HEK293 (cell line): Measurements from ENCODE around the gene ITGA2.

Experiments
- CTCF ChIA-PET: fragments of 350-600 bp; formaldehyde crosslinking; extraction: SDS; loops from one replicate; lab custom pipeline; 2021; ENCODE audit warnings: antibody characterized with exemption; lab: Yijun Ruan, JAX
- POLR2A ChIA-PET: fragments of 300-600 bp; formaldehyde crosslinking; extraction: SDS; loops from one replicate; lab custom pipeline; 2020; ENCODE audit warnings: antibody characterized with exemption, inconsistent platforms; lab: Yijun Ruan, JAX
- H3K27ac ChIP-seq: fragments of 200-500 bp; sonication (Bioruptor generic); 2 replicates; pipeline ENCODE4 v1.5.1; 2014; ENCODE audit warnings: low read depth, low read length, control low read depth, inconsistent platforms; ENCODE audit errors: extremely low read depth
- H3K36me3 ChIP-seq, 2 experiments: fragments of 200-500 bp in 1 of 2; sonication (Bioruptor generic) in 1 of 2; 1 replicate in 1 of 2; 2 replicates in 1 of 2; pipeline ENCODE4 v1.5.1; 2014 to 2017; ENCODE audit warnings: inconsistent platforms in 2 of 2, low read length in 2 of 2; ENCODE audit not compliant: control insufficient read depth in 2 of 2, insufficient read depth in 1 of 2
- H3K4me1 ChIP-seq: fragments of 200-500 bp; sonication (Bioruptor generic); 2 replicates; pipeline ENCODE4 v1.5.1; 2014; ENCODE audit warnings: mild to moderate bottlenecking, low read length, inconsistent platforms; ENCODE audit not compliant: control insufficient read depth, insufficient read depth
- H3K4me3 ChIP-seq: 2 replicates; pipeline ENCODE4 v1.5.1; 2011; ENCODE audit warnings: low read depth, mild to moderate bottlenecking, control low read depth, low read length, moderate library complexity
- H3K9me3 ChIP-seq: fragments of 200-500 bp; sonication (Bioruptor generic); 2 replicates; pipeline ENCODE4 v1.5.1; 2014; ENCODE audit warnings: low read depth, low read length, inconsistent platforms; ENCODE audit not compliant: control insufficient read depth, insufficient read depth
- BCL11A ChIP-seq: fragments of 450-650 bp; formaldehyde crosslinking; IDR thresholded peaks from 2 replicates; pipeline ENCODE4 v1.5.1; 2016; ENCODE audit warnings: low read depth, missing biosample characterization, missing genetic modification characterization
- IKZF3 ChIP-seq: fragments of 450-650 bp; IDR thresholded peaks from 2 replicates; pipeline ENCODE4 v1.5.0; 2018; ENCODE audit warnings: missing biosample characterization, mild to moderate bottlenecking, missing genetic modification characterization, moderate library complexity
- KLF16 ChIP-seq: fragments of 450-650 bp; formaldehyde crosslinking; IDR thresholded peaks from 2 replicates; pipeline ENCODE4 v1.5.1; 2017; ENCODE audit warnings: missing biosample characterization, missing genetic modification characterization
- KLF7 ChIP-seq: fragments of 450-650 bp; formaldehyde crosslinking; IDR thresholded peaks from 2 replicates; pipeline ENCODE4 v1.5.1; 2016; ENCODE audit warnings: missing biosample characterization, missing genetic modification characterization, borderline replicate concordance
- MEIS1 ChIP-seq: sonication (generic); formaldehyde crosslinking; IDR thresholded peaks from 2 replicates; pipeline ENCODE4 v1.8.1; 2022; ENCODE audit warnings: missing genetic modification reagents, mild to moderate bottlenecking, borderline replicate concordance
- MZF1 ChIP-seq: fragments of 450-650 bp; formaldehyde crosslinking; IDR thresholded peaks from 2 replicates; pipeline ENCODE4 v1.5.1; 2017; ENCODE audit warnings: missing biosample characterization, missing genetic modification characterization, borderline replicate concordance
- SCRT2 ChIP-seq: fragments of 450-650 bp; formaldehyde crosslinking; IDR thresholded peaks from 2 replicates; pipeline ENCODE4 v1.5.1; 2016; ENCODE audit warnings: missing biosample characterization, missing genetic modification characterization
- TCF7L2 ChIP-seq: IDR thresholded peaks from 2 replicates; pipeline ENCODE4 v1.6.1; 2011; ENCODE audit warnings: low read depth, mild to moderate bottlenecking, inconsistent platforms, low read length, moderate library complexity, borderline replicate concordance
- ZBTB1 ChIP-seq: fragments of 450-650 bp; formaldehyde crosslinking; IDR thresholded peaks from 2 replicates; pipeline ENCODE4 v1.5.1; 2016; ENCODE audit warnings: missing biosample characterization, missing genetic modification characterization
- ZFP41 ChIP-seq: fragments of 450-650 bp; formaldehyde crosslinking; IDR thresholded peaks from 2 replicates; pipeline ENCODE4 v1.5.1; 2016; ENCODE audit warnings: missing biosample characterization, missing genetic modification characterization, borderline replicate concordance
- ZIC2 ChIP-seq: fragments of 450-650 bp; formaldehyde crosslinking; IDR thresholded peaks from 2 replicates; pipeline ENCODE4 v1.5.1; 2016; ENCODE audit warnings: missing biosample characterization, missing genetic modification characterization
- ZNF10 ChIP-seq: fragments of 450-650 bp; formaldehyde crosslinking; IDR thresholded peaks from 2 replicates; pipeline ENCODE4 v1.5.1; 2017; ENCODE audit warnings: missing biosample characterization, missing genetic modification characterization
- ZNF138 ChIP-seq: fragments of 450-650 bp; formaldehyde crosslinking; IDR thresholded peaks from 2 replicates; pipeline ENCODE4 v1.5.1; 2016; ENCODE audit warnings: missing biosample characterization, missing genetic modification characterization, borderline replicate concordance
- ZNF169 ChIP-seq: fragments of 450-650 bp; formaldehyde crosslinking; IDR thresholded peaks from 2 replicates; pipeline ENCODE4 v1.5.1; 2016; ENCODE audit warnings: missing biosample characterization, missing genetic modification characterization
- ZNF24 ChIP-seq: fragments of 450-650 bp; formaldehyde crosslinking; IDR thresholded peaks from 2 replicates; pipeline ENCODE4 v1.5.1; 2016; ENCODE audit warnings: missing biosample characterization, missing genetic modification characterization
- ZNF292 ChIP-seq: fragments of 450-650 bp; formaldehyde crosslinking; IDR thresholded peaks from 2 replicates; pipeline ENCODE4 v1.5.1; 2016; ENCODE audit warnings: low read depth, missing biosample characterization, missing genetic modification characterization, borderline replicate concordance
- ZNF324 ChIP-seq: fragments of 450-650 bp; formaldehyde crosslinking; IDR thresholded peaks from 2 replicates; pipeline ENCODE4 v1.5.1; 2016; ENCODE audit warnings: missing biosample characterization, missing genetic modification characterization
- ZNF366 ChIP-seq: fragments of 450-650 bp; formaldehyde crosslinking; conservative IDR thresholded peaks from 2 replicates; pipeline ENCODE4 v1.5.1; 2016; ENCODE audit warnings: missing biosample characterization, missing genetic modification characterization
- ZNF416 ChIP-seq: fragments of 450-650 bp; formaldehyde crosslinking; IDR thresholded peaks from 2 replicates; pipeline ENCODE4 v1.5.1; 2016; ENCODE audit warnings: missing biosample characterization, missing genetic modification characterization
- ZNF571 ChIP-seq: fragments of 450-650 bp; formaldehyde crosslinking; IDR thresholded peaks from 2 replicates; pipeline ENCODE4 v1.5.0; 2017; ENCODE audit warnings: missing biosample characterization, missing genetic modification characterization
- ZNF585B ChIP-seq: fragments of 450-650 bp; formaldehyde crosslinking; IDR thresholded peaks from 2 replicates; pipeline ENCODE4 v1.5.1; 2016; ENCODE audit warnings: missing biosample characterization, missing genetic modification characterization
- ZNF596 ChIP-seq: fragments of 450-650 bp; IDR thresholded peaks from 2 replicates; pipeline ENCODE4 v1.5.0; 2018; ENCODE audit warnings: missing biosample characterization, mild to moderate bottlenecking, missing genetic modification characterization, moderate library complexity
- ZNF626 ChIP-seq: fragments of 450-650 bp; sonication (Bioruptor Pico); formaldehyde crosslinking; IDR thresholded peaks from 2 replicates; pipeline ENCODE4 v1.5.1; 2018; ENCODE audit warnings: missing biosample characterization, missing genetic modification characterization, inconsistent platforms
- ZNF701 ChIP-seq: fragments of 450-650 bp; formaldehyde crosslinking; IDR thresholded peaks from 2 replicates; pipeline ENCODE4 v1.5.1; 2016; ENCODE audit warnings: missing biosample characterization, missing genetic modification characterization
- ZNF776 ChIP-seq: fragments of 450-650 bp; formaldehyde crosslinking; IDR thresholded peaks from 2 replicates; pipeline ENCODE4 v1.5.0; 2017; ENCODE audit warnings: missing biosample characterization, missing genetic modification characterization, borderline replicate concordance
- ZNF785 ChIP-seq: fragments of 450-650 bp; formaldehyde crosslinking; IDR thresholded peaks from 2 replicates; pipeline ENCODE4 v1.5.1; 2016; ENCODE audit warnings: missing biosample characterization, missing genetic modification characterization
- ZNF837 ChIP-seq: fragments of 450-650 bp; formaldehyde crosslinking; IDR thresholded peaks from 2 replicates; pipeline ENCODE4 v1.5.1; 2016; ENCODE audit warnings: missing biosample characterization, missing genetic modification characterization
- ZNF843 ChIP-seq: fragments of 450-650 bp; formaldehyde crosslinking; IDR thresholded peaks from 2 replicates; pipeline ENCODE4 v1.5.1; 2016; ENCODE audit warnings: missing biosample characterization, missing genetic modification characterization
- ZSCAN16 ChIP-seq: fragments of 450-650 bp; formaldehyde crosslinking; IDR thresholded peaks from 2 replicates; pipeline ENCODE4 v1.5.1; 2016; ENCODE audit warnings: missing biosample characterization, missing genetic modification characterization
- TF ChIP-seq, protein P1 (sequence below): fragments of 450-650 bp; formaldehyde crosslinking; IDR thresholded peaks from 2 replicates; pipeline ENCODE4 v1.5.1; 2016; ENCODE audit warnings: missing biosample characterization, missing genetic modification characterization

Gene ITGA2

DNA sequence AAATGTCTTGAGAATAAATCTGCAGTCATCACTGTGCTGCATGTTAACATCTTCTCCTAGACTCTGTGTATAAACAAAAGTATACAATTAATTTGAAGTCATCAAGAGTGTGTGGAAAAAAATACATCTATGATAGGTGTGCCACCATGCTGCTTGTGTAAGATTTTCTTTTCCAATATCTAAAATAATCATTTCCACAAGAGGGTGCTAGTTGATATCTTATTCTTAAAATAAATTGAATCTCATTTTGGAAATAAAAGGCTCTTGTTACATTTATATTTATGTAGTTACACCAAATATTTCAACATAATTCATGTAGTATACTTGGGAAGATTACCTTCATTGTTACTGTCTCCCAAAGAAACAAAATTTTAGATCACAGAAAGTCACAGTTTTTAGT is 134.6 kb downstream of the ITGA2 start:
- H3K4me3 ChIP-seq: no peak overlapping the region
- POLR2A ChIA-PET: no interaction called here
- no peaks in the 10 kb centered on the region for H3K4me1 ChIP-seq
- H3K36me3 ChIP-seq: no peaks in the 10 kb centered on the region
- no peak overlapping the region for H3K27ac ChIP-seq
- TF ChIP-seq ZNF24 (tag by site-specific recombination): no peak
- no peak for TF ChIP-seq IKZF3
- no peak for TF ChIP-seq ZNF843 (tag by site-specific recombination)
- TF ChIP-seq BCL11A: no peak
- TF ChIP-seq MEIS1 (CRISPR knock-in tag): no peak
- TF ChIP-seq KLF16: no peak
- no peak for TF ChIP-seq ZBTB1 (tag by site-specific recombination)
- no peak for TF ChIP-seq SCRT2
- TF ChIP-seq ZFP41 (tag by site-specific recombination): no peak
- TF ChIP-seq ZNF837: no peak
- no peak for TF ChIP-seq KLF7 (tag by site-specific recombination)
- no peak for TF ChIP-seq ZNF10 (tag by site-specific recombination)
- TF ChIP-seq ZNF138: no peak
- TF ChIP-seq ZNF785: no peak
- no peak for TF ChIP-seq ZIC2
- no peak for TF ChIP-seq ZNF701 (tag by site-specific recombination)
- TF ChIP-seq TCF7L2: no peak
- CTCF ChIA-PET: interaction anchor here (0.7 to 1.6 kb wide), 6 partner anchors 8 to 1105 kb away, joined by 3 to 8 read pairs (median 4); no protein-coding TSS in a partner anchor
- no peaks in the 10 kb centered on the region for H3K9me3 ChIP-seq

DNA sequence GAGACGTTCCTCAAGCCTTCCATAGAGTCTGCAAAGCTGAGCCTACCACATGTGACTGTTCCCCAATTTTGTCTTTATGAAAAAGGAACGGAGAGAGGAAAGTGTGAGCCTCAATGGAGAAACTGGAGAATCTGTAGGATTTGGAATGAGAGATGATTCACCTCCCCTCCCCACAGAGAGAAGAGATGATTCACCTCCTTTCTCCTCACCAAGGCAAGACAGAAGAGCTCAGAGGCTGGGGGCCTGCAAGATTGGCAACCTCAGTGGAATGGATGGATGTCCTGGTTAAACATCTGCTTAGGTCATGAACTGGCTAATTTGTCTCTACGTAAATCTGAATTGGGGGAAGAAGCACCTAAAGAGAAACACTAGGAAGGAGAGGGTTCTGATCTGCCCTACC is 137.4 kb downstream of the ITGA2 start:
- no peaks in the 10 kb centered on the region for H3K36me3 ChIP-seq
- POLR2A ChIA-PET: no interaction called here
- no peak overlapping the region for H3K4me3 ChIP-seq
- H3K4me1 ChIP-seq: no peaks in the 10 kb centered on the region
- no peak overlapping the region for H3K27ac ChIP-seq
- TF ChIP-seq, protein P1, sequence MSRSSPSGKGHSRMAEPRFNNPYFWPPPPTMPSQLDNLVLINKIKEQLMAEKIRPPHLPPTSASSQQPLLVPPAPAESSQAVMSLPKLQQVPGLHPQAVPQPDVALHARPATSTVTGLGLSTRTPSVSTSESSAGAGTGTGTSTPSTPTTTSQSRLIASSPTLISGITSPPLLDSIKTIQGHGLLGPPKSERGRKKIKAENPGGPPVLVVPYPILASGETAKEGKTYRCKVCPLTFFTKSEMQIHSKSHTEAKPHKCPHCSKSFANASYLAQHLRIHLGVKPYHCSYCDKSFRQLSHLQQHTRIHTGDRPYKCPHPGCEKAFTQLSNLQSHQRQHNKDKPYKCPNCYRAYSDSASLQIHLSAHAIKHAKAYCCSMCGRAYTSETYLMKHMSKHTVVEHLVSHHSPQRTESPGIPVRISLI (tag by site-specific recombination): no peak
- TF ChIP-seq ZNF843 (tag by site-specific recombination) (no peak), ZNF596 (no peak)
- no peaks in the 10 kb centered on the region for H3K9me3 ChIP-seq
- CTCF ChIA-PET: interaction anchor here (0.7 to 0.9 kb wide), 2 partner anchors 13 to 182 kb away, joined by 3 read pairs; no protein-coding TSS in a partner anchor

DNA sequence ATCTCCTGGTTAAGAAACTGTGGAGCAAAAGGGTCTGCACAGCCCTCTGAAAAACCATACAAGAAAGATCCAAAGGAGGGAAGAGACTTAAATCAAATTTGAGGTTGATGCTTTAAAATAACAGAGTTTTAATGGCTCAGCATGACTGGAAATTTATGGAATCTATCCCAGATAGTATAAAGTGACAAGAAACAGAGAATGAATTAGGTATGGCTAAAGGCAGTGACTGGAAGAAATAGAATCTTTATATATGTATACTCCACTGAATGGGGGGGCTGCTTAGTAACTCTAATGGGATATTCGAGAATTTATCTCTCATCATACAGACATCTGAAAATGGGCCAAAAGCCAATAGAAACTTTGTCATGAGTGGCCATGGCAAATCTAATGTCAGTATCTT is 138.0 kb downstream of the ITGA2 start:
- TF ChIP-seq ZNF292 (tag by site-specific recombination) (no peak), ZNF366 (tag by site-specific recombination) (no peak), ZNF324 (tag by site-specific recombination) (no peak), ZNF626 (tag by site-specific recombination) (no peak), ZNF776 (tag by site-specific recombination) (no peak), MZF1 (tag by site-specific recombination) (no peak), ZSCAN16 (tag by site-specific recombination) (no peak), ZNF169 (tag by site-specific recombination) (no peak), ZNF416 (tag by site-specific recombination) (no peak), ZNF571 (tag by site-specific recombination) (no peak), ZNF585B (no peak)
- Histone ChIP-seq H3K9me3 (no peaks in the 10 kb centered on the region), H3K4me3 (no peak overlapping the region), H3K27ac (no peak overlapping the region), H3K4me1 (no peaks in the 10 kb centered on the region), H3K36me3 (no peaks in the 10 kb centered on the region)
- POLR2A ChIA-PET: no interaction called here
- CTCF ChIA-PET: interaction anchor here (0.7 kb wide), 1 partner anchor 12 kb away, joined by 3 read pairs; no protein-coding TSS in a partner anchor
